GM10847 (cell line): ENCODE data around the gene CNNM2.

Source experiments
- POLR2A ChIP-seq: IDR thresholded peaks from 2 replicates; pipeline ENCODE4 v1.6.1; 2011; ENCODE audit not compliant: insufficient read length; ENCODE audit errors: extremely low read depth

The CNNM2 gene

GRCh38 chr10:103120977-103121735, 203.1 kb downstream of the CNNM2 start:
- no peak for TF ChIP-seq POLR2A

- no peak for TF ChIP-seq POLR2A
Measured at GRCh38 chr10:103123282-103124024, 205.4 kb downstream of the CNNM2 start.

- TF ChIP-seq POLR2A: no peak
Measured at GRCh38 chr10:103124420-103125096, 206.5 kb downstream of the CNNM2 start.

- no peak for TF ChIP-seq POLR2A
Measured at GRCh38 chr10:103125323-103126267, 207.5 kb downstream of the CNNM2 start.

GRCh38 chr10:103127241-103127640, 209.1 kb downstream of the CNNM2 start:
- no peak for TF ChIP-seq POLR2A

- no peak for TF ChIP-seq POLR2A
Measured at GRCh38 chr10:103130910-103131309, 212.8 kb downstream of the CNNM2 start.

- no peak for TF ChIP-seq POLR2A
Measured at GRCh38 chr10:103139803-103140202, 221.7 kb downstream of the CNNM2 start.
